ENCODE results near the gene KRT3.

Gene KRT3

GRCh38 chr12:52826611-52827498 is 30.9 kb upstream of the KRT3 start:
- DNase-seq = no peak

- no peak for DNase-seq
Measured at GRCh38 chr12:52825961-52826360, 30.0 kb upstream of the KRT3 start.

GRCh38 chr12:52824741-52825410 is 29.0 kb upstream of the KRT3 start:
- no peak for DNase-seq

GRCh38 chr12:52823761-52824450 is 28.0 kb upstream of the KRT3 start:
- no peak for DNase-seq

GRCh38 chr12:52822771-52823510 is 27.0 kb upstream of the KRT3 start:
- no peak for DNase-seq

GRCh38 chr12:52821826-52822660 is 26.1 kb upstream of the KRT3 start:
- no peak for DNase-seq

GRCh38 chr12:52821071-52821730 is 25.3 kb upstream of the KRT3 start:
- no peak for DNase-seq

- no peak for DNase-seq
Measured at GRCh38 chr12:52820521-52820920, 24.6 kb upstream of the KRT3 start.

- no peak for DNase-seq
Measured at GRCh38 chr12:52819731-52820510, 24.0 kb upstream of the KRT3 start.

GRCh38 chr12:52818887-52819420 is 23.0 kb upstream of the KRT3 start:
- no peak for DNase-seq

- DNase-seq = no peak
Measured at GRCh38 chr12:52818388-52818787, 22.5 kb upstream of the KRT3 start.

- DNase-seq = no peak
Measured at GRCh38 chr12:52817699-52818238, 21.9 kb upstream of the KRT3 start.

- DNase-seq = no peak
Measured at GRCh38 chr12:52817003-52817698, 21.2 kb upstream of the KRT3 start.

- no peak for DNase-seq
Measured at GRCh38 chr12:52815676-52816588, 20.0 kb upstream of the KRT3 start.

GRCh38 chr12:52815161-52815560 is 19.2 kb upstream of the KRT3 start:
- DNase-seq = no peak

- DNase-seq = no peak
Measured at GRCh38 chr12:52814710-52815155, 18.8 kb upstream of the KRT3 start.

- DNase-seq = peak; percentile 75
Measured at GRCh38 chr12:52813885-52814709, 18.2 kb upstream of the KRT3 start, which contains the start of gene KRT4. Gene KRT4, minus strand, starts transcription at chr12:52814116. Its CDS starts 58 bp downstream, at chr12:52814058.

All from fibroblast of upper back skin (primary cell).